LoVo (cell line): ENCODE results near the gene NISCH.

Experiments used
- DNase-seq: peaks from one replicate; pipeline ENCODE4 v3.0.0-alpha.2; 2016; ENCODE audit warnings: low spot score

The NISCH gene

GRCh38 chr3:52539010-52539653, 83.7 kb downstream of the NISCH start:
- no peak for DNase-seq

- no peak for DNase-seq
Measured at GRCh38 chr3:52541050-52541449, 85.6 kb downstream of the NISCH start.
